ENCODE results near the gene RPLP2. TPM values are rescaled to one million over a fixed set of nuclear protein-coding genes. Genes with fewer than 3 reads are reported as not detected.

The RPLP2 gene
- total and polyA plus RNA-seq, 2 experiments from 2014 or later = 496 to 523 TPM

DNA sequence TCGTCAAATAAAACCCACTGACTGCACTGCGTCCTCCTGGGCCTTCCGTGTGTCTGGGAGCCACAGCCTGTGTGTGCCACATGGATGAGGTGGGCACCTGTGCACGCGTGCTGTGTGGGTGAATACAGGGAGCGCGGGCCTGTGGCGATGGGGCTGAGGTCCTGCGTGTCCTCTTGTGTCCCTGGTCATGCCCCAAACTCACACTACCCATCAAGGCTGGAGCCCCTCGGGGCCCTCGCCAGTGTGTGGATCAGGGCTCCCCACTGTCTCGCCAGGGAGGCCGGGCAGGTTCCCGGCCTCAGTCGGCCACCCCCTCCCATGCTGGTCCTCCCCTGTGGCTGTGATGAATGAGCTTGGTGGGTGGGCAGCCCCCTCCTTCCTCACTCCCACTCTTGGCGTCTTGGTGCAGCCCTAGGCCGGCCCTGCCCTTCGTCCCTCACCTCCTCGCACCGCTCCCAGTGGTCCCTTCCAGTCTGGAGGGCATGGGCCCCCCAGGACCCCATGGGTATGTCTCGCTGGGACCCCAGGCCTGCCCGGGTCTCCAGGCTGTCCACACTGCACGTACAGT is 22.3 kb downstream of the RPLP2 start:
- no peak overlapping the region for H3K27ac ChIP-seq
- peaks cover 29% of the 10 kb centered on the region for H3K27me3 ChIP-seq
- H3K9me3 ChIP-seq (ENCODE audit: low read depth) = no peaks in the 10 kb centered on the region
- peak overlapping the region; percentile 65 for H3K4me3 ChIP-seq
- H3K36me3 ChIP-seq = peaks cover 6% of the 10 kb centered on the region
- TF ChIP-seq CTCF (IDR thresholded peaks at IDR 0.05; ENCODE audit: low read depth, low read length) = no peak
- peaks cover 30% of the 10 kb centered on the region for H3K4me1 ChIP-seq (ENCODE audit: low read depth)
- no peak for DNase-seq (ENCODE audit: low read depth in 1 of 2, low spot score in 1 of 2)

GRCh38 chr11:832529-833113 is 22.9 kb downstream of the RPLP2 start, which contains the start of gene CD151:
Gene CD151 (plus strand): TSS chr11:832952. CDS start chr11:836070, 3,118 bp downstream.
- Histone ChIP-seq H3K27me3 (peaks cover 29% of the 10 kb centered on the region), H3K36me3 (peaks cover 12% of the 10 kb centered on the region), H3K27ac (peak within 1 kb of the TSS; percentile 67), H3K4me1 (ENCODE audit: low read depth) (peaks cover 28% of the 10 kb centered on the region), H3K9me3 (ENCODE audit: low read depth) (no peaks in the 10 kb centered on the region), H3K4me3 (peak within 1 kb of the TSS; percentile 65)
- DNase-seq (ENCODE audit: low read depth in 1 of 2, low spot score in 1 of 2) = peak; percentile 65 to 79
- TF ChIP-seq CTCF (IDR thresholded peaks at IDR 0.05; ENCODE audit: low read depth, low read length) = no peak

- Histone ChIP-seq H3K27me3 (peaks cover 29% of the 10 kb centered on the region), H3K4me1 (ENCODE audit: low read depth) (peaks cover 22% of the 10 kb centered on the region), H3K9me3 (ENCODE audit: low read depth) (no peaks in the 10 kb centered on the region), H3K36me3 (peaks cover 15% of the 10 kb centered on the region), H3K27ac (peak overlapping the region; percentile 67), H3K4me3 (peak overlapping the region; percentile 65)
- TF ChIP-seq CTCF (IDR thresholded peaks at IDR 0.05; ENCODE audit: low read depth, low read length) = no peak
- peak; percentile 61 to 73 for DNase-seq (ENCODE audit: low read depth in 1 of 2, low spot score in 1 of 2)
Measured at GRCh38 chr11:833114-833791, 23.5 kb downstream of the RPLP2 start.

GRCh38 chr11:833849-834311 is 24.1 kb downstream of the RPLP2 start:
- Histone ChIP-seq H3K9me3 (ENCODE audit: low read depth) (no peaks in the 10 kb centered on the region), H3K4me3 (peak overlapping the region; percentile 65), H3K27ac (no peak overlapping the region), H3K27me3 (peaks cover 26% of the 10 kb centered on the region), H3K4me1 (ENCODE audit: low read depth) (peaks cover 18% of the 10 kb centered on the region), H3K36me3 (peaks cover 19% of the 10 kb centered on the region)
- no peak for TF ChIP-seq CTCF (IDR thresholded peaks at IDR 0.05; ENCODE audit: low read depth, low read length)
- DNase-seq (ENCODE audit: low read depth in 1 of 2, low spot score in 1 of 2) = no peak

DNA sequence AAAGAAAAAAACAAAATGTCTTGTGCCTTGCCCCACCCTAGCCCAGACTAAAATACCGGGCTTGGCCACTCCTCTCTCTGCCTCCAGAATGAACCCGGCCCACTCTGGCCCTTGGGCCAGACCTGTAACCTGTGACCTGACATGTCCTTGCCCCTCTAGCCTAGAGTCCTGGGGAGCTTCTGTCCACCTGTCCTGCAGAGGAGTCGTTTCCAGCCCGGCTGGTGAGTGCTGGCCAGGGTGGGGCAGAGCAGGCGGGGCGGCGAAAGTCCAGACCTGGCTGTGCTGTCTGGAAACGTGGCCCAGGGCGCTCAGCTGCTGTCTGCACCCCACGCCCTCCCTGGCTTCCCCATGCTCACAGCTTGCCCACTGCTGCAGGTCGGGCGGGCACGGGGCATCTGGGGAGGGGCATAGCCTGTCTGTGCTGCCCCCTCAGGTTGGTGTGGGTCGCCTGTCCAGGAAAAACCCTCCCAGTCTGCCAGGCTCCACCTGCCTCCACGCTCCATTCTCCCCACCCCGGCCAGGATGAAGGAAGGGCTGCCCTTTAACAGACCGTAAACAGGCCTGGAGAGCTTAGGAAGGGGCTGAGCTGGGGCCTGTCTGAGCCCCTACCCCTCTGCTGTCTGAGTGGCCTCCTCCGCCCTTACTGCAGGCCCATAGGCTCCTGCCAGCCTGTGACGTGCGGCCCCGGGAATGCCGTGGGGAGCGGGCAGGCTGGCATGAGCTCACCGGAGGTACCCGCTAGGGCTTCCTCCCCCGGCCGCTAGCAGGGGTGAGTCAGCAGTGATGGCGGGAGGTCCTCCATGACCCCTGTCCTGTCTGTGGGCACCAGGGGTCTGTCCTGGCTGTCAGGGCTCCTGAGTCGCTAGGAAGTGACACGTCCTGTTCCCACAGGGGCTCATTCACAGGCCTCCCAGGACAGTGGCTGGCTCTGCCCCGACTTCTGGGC is 24.9 kb downstream of the RPLP2 start:
- peak in 1 of 2 donors; percentile 63 for DNase-seq (ENCODE audit: low read depth in 1 of 2, low spot score in 1 of 2)
- peaks cover 27% of the 10 kb centered on the region for H3K36me3 ChIP-seq
- H3K27ac ChIP-seq = no peak overlapping the region
- TF ChIP-seq CTCF (IDR thresholded peaks at IDR 0.05; ENCODE audit: low read depth, low read length) = no peak
- no peak overlapping the region for H3K4me3 ChIP-seq
- H3K9me3 ChIP-seq (ENCODE audit: low read depth) = no peaks in the 10 kb centered on the region
- peaks cover 14% of the 10 kb centered on the region for H3K4me1 ChIP-seq (ENCODE audit: low read depth)
- peaks cover 18% of the 10 kb centered on the region for H3K27me3 ChIP-seq
